Natural killer cell treated with Interleukin-12 subunit alpha and Interleukin-12 subunit beta and Interleukin-15 and Interleukin-18, amount 100 ng/mL, for 72 hours (primary cell): ENCODE measurements around the gene ASPM. TPM values are rescaled to one million over a fixed set of nuclear protein-coding genes. Genes with fewer than 3 reads are reported as not detected.
"Not testable (repeated sequence)": the region's sequence is repeated elsewhere in the genome, so short reads cannot be mapped to it uniquely, and the experiment has no call there.

Experiments used
- ATAC-seq, 2 donors: fragments of 150-1000 bp; cut with Tn5 transposase in 1 of 2; sonication (Bioruptor Pico), chemical (Tn5 transposase) in 1 of 2; 2 replicates each; pipeline ENCODE4 v1.10.0; 2021
- DNase-seq: peaks from one replicate; pipeline ENCODE4 v3.0.0; 2022; ENCODE audit warnings: low spot score
- H3K27ac Mint-ChIP-seq, 2 donors: 1 replicate in 1 of 2; 2 replicates in 1 of 2; pipeline ENCODE4 v1.8.0; 2022; ENCODE audit warnings: mixed read lengths in 2 of 2, mild to moderate bottlenecking in 1 of 2, moderate library complexity in 1 of 2
- H3K27me3 Mint-ChIP-seq, 2 donors: 1 replicate in 1 of 2; 2 replicates in 1 of 2; pipeline ENCODE4 v1.8.0; 2022; ENCODE audit warnings: mixed read lengths in 2 of 2
- H3K36me3 Mint-ChIP-seq: one replicate; pipeline ENCODE4 v1.8.0; 2022; ENCODE audit warnings: mixed read lengths
- H3K4me1 Mint-ChIP-seq, 2 donors: 1 replicate in 1 of 2; 2 replicates in 1 of 2; pipeline ENCODE4 v1.8.0; 2022; ENCODE audit warnings: low read depth in 2 of 2, mixed read lengths in 2 of 2, mild to moderate bottlenecking in 1 of 2
- H3K4me3 Mint-ChIP-seq: one replicate; pipeline ENCODE4 v1.8.0; 2022; ENCODE audit warnings: mixed read lengths
- H3K9me3 Mint-ChIP-seq: 2 replicates; pipeline ENCODE4 v1.8.0; 2022; ENCODE audit warnings: mixed read lengths
- total RNA-seq, 2 donors: library from RNA; stranded (reverse); gene quantifications; one replicate each; pipeline ENCODE4 v1.2.3, GENCODE V29; 2022

ASPM gene
- total RNA-seq, 2 donors from 2014 or later = 17.6 to 40.7 TPM

DNA sequence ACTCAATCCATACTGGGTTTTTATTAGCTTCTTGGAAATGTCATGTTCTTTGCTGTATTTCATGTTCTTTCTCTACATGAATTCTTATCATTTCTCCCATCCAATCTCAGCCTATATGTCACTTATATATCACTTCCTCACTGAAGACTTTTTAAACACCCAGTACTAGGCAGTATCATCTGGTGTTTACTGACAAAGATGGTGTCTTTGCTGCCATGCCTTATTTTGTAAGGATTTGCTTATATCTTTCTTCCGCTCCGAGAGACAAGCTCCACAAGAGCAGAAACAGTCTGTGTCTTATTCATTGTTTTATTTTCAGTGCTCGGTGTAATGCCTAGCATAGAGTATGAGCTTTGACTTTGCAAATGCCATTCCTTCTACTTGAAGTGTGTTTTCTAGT lies 109.6 kb downstream of the ASPM start:
- no peak overlapping the region for H3K27ac Mint-ChIP-seq
- DNase-seq = no peak
- no peak for ATAC-seq
- H3K27me3 Mint-ChIP-seq = peaks cover 5 to 22% of the 10 kb centered on the region in 2 donors
- H3K36me3 Mint-ChIP-seq = no peaks in the 10 kb centered on the region
- H3K4me3 Mint-ChIP-seq = no peak overlapping the region
- peaks cover 11% of the 10 kb centered on the region for H3K9me3 Mint-ChIP-seq
- no peaks in the 10 kb centered on the region for H3K4me1 Mint-ChIP-seq

DNA sequence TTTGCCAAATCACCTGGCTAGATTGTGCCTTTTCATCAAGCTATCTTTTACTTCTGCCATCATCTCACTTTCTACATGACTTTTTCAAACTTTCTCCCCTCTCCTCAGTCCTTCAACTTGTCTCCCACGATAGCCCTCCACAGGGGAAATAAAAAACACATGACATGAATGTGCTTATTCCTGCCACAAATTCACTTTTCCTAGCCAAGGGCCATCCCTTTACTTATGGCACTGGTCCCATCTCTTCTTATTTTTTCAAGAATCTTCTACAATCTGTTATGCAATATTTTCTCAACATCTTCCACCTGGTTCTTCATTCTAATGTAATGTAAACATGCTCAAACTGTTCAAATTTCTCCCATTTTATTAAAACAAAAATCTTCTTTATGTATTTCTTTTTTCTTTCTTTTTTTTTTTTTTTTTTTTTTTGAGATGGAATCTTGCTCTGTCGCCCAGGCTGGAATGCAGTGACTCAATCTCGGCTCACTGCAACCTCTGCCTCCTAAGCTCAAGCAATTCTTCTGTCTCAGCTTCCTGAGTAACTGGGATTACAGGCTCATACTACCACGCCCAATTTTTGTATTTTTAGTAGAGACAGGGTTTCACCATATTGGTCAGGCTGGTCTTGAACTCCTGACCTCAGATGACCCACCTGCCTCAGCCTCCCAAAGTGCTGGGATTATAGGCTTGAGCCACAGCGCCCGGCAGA lies 111.7 kb downstream of the ASPM start:
- not testable (repeated sequence) for ATAC-seq, DNase-seq, H3K4me3 Mint-ChIP-seq, H3K27ac Mint-ChIP-seq, H3K36me3 Mint-ChIP-seq, H3K4me1 Mint-ChIP-seq
- peaks cover 5 to 22% of the 10 kb centered on the region in 2 donors for H3K27me3 Mint-ChIP-seq
- peaks cover 11% of the 10 kb centered on the region for H3K9me3 Mint-ChIP-seq

Other genes with a start within 250 kb of the ASPM start
- gene CFHR2, start 202.9 kb downstream of the ASPM start, total RNA-seq = not detected
- gene CFHR5, start 169.1 kb downstream of the ASPM start, total RNA-seq = not detected
- not detected for gene F13B, start 79.4 kb downstream of the ASPM start, total RNA-seq
- gene ZBTB41, start 54.6 kb upstream of the ASPM start, total RNA-seq = 1 to 10 TPM; 5.6 to 5.7 TPM
- gene CRB1, start 121.6 kb upstream of the ASPM start, total RNA-seq = under 1 TPM in 1 of 2 donors, not detected in 1; 0.59 TPM